Measurements from ENCODE around the gene DENND1C.

- TF ChIP-seq, protein P1, sequence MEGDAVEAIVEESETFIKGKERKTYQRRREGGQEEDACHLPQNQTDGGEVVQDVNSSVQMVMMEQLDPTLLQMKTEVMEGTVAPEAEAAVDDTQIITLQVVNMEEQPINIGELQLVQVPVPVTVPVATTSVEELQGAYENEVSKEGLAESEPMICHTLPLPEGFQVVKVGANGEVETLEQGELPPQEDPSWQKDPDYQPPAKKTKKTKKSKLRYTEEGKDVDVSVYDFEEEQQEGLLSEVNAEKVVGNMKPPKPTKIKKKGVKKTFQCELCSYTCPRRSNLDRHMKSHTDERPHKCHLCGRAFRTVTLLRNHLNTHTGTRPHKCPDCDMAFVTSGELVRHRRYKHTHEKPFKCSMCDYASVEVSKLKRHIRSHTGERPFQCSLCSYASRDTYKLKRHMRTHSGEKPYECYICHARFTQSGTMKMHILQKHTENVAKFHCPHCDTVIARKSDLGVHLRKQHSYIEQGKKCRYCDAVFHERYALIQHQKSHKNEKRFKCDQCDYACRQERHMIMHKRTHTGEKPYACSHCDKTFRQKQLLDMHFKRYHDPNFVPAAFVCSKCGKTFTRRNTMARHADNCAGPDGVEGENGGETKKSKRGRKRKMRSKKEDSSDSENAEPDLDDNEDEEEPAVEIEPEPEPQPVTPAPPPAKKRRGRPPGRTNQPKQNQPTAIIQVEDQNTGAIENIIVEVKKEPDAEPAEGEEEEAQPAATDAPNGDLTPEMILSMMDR (IDR thresholded peaks at IDR 0.05) = no peak
- TF ChIP-seq EZH2 (IDR thresholded peaks at IDR 0.05) = no peak
Measured at GRCh38 chr19:6433165-6433564, 48.4 kb downstream of the DENND1C start.

Data from neural progenitor cell (in vitro differentiated cells).